Measurements from ENCODE around the gene AIM2.
"Not testable (repeated sequence)": the region's sequence is repeated elsewhere in the genome, so short reads cannot be mapped to it uniquely, and the experiment has no call there.

Gene AIM2

GRCh38 chr1:159076438-159077119 is at the start of gene AIM2:
Gene AIM2 (minus strand): TSS chr1:159076766. CDS start chr1:159073499, 3,267 bp downstream.
- no peak for DNase-seq

GRCh38 chr1:159123587-159123986 is 47.0 kb upstream of the AIM2 start:
- DNase-seq, result no peak

- DNase-seq, result no peak
Observed at GRCh38 chr1:159122005-159122621, 45.5 kb upstream of the AIM2 start.

- DNase-seq, result no peak
Observed at GRCh38 chr1:159121526-159121925, 45.0 kb upstream of the AIM2 start.

- no peak for DNase-seq
Observed at GRCh38 chr1:159120317-159120716, 43.8 kb upstream of the AIM2 start.

- no peak for DNase-seq
Observed at GRCh38 chr1:159113596-159114433, 37.2 kb upstream of the AIM2 start.

- not testable (repeated sequence) for DNase-seq
Observed at GRCh38 chr1:159103021-159103420, 26.5 kb upstream of the AIM2 start.

GRCh38 chr1:159100589-159100988 is 24.0 kb upstream of the AIM2 start:
- no peak for DNase-seq

- DNase-seq, result no peak
Observed at GRCh38 chr1:159098596-159098995, 22.0 kb upstream of the AIM2 start.

GRCh38 chr1:159092036-159092760 is 15.6 kb upstream of the AIM2 start:
- DNase-seq, result no peak

GRCh38 chr1:159091607-159092031 is 15.1 kb upstream of the AIM2 start:
- no peak for DNase-seq

- DNase-seq, result no peak
Observed at GRCh38 chr1:159091180-159091560, 14.6 kb upstream of the AIM2 start.

GRCh38 chr1:159090286-159091179 is 14.0 kb upstream of the AIM2 start:
- DNase-seq, result no peak

GRCh38 chr1:159089184-159089791 is 12.7 kb upstream of the AIM2 start:
- DNase-seq, result no peak

- DNase-seq, result no peak
Observed at GRCh38 chr1:159088546-159089183, 12.1 kb upstream of the AIM2 start.

GRCh38 chr1:159088050-159088449 is 11.5 kb upstream of the AIM2 start:
- DNase-seq, result no peak

GRCh38 chr1:159084867-159085266 is 8.3 kb upstream of the AIM2 start:
- DNase-seq, result no peak

GRCh38 chr1:159084152-159084551 is 7.6 kb upstream of the AIM2 start:
- no peak for DNase-seq

- no peak for DNase-seq
Observed at GRCh38 chr1:159083013-159083412, 6.4 kb upstream of the AIM2 start.

- DNase-seq, result no peak
Observed at GRCh38 chr1:159081626-159082025, 5.1 kb upstream of the AIM2 start.

GRCh38 chr1:159079525-159079924 is 3.0 kb upstream of the AIM2 start:
- no peak for DNase-seq
